MCF 10A (cell line): ENCODE measurements around the gene DERL3. TPM values are rescaled to one million over a fixed set of nuclear protein-coding genes. Genes with fewer than 3 reads are reported as not detected.

Experiments
- BruUV-seq: library from RNA; stranded (reverse); fragments of 400-500 nt; replicated peaks from 2 replicates; lab custom pipeline; 2021; lab: Mats Ljungman, UMichigan
- CTCF ChIA-PET: fragments of 300-600 bp; sonication (Branson Sonifier 250); formaldehyde crosslinking; extraction: SDS; loops from one replicate; lab custom pipeline; 2021; ENCODE audit warnings: antibody characterized with exemption, inconsistent platforms; lab: Yijun Ruan, JAX
- POLR2A ChIA-PET: fragments of 300-600, 350-650 bp; sonication (Branson Sonifier 250); formaldehyde crosslinking; extraction: SDS; loops from one replicate; lab custom pipeline; 2020; ENCODE audit warnings: antibody characterized with exemption, inconsistent platforms; lab: Yijun Ruan, JAX
- DNase-seq: peaks from one replicate; pipeline ENCODE4 v3.0.0-alpha.2; 2018; ENCODE audit not compliant: unreplicated experiment
- H3K27ac Mint-ChIP-seq: one replicate; pipeline ENCODE4 v1.8.0; 2022; ENCODE audit warnings: mild to moderate bottlenecking, low read depth, mixed read lengths; ENCODE audit not compliant: unreplicated experiment
- H3K27me3 Mint-ChIP-seq: one replicate; pipeline ENCODE4 v1.8.0; 2022; ENCODE audit warnings: mixed read lengths; ENCODE audit not compliant: insufficient read depth, unreplicated experiment
- H3K36me3 Mint-ChIP-seq: one replicate; pipeline ENCODE4 v1.8.0; 2022; ENCODE audit warnings: mild to moderate bottlenecking, moderate library complexity, mixed read lengths; ENCODE audit not compliant: insufficient read depth, unreplicated experiment
- H3K4me1 Mint-ChIP-seq: one replicate; pipeline ENCODE4 v1.8.0; 2022; ENCODE audit warnings: mixed read lengths; ENCODE audit not compliant: insufficient read depth, unreplicated experiment
- H3K4me3 Mint-ChIP-seq: one replicate; pipeline ENCODE4 v1.8.0; 2022; ENCODE audit warnings: mild to moderate bottlenecking, moderate library complexity, mixed read lengths; ENCODE audit not compliant: unreplicated experiment
- H3K9me3 Mint-ChIP-seq: one replicate; pipeline ENCODE4 v1.8.0; 2022; ENCODE audit warnings: mixed read lengths; ENCODE audit not compliant: unreplicated experiment
- intact Hi-C: fragments of 100-400 bp; cut with micrococcal nuclease; formaldehyde crosslinking; loops from 2 replicates; pipeline ENCODE4 v1.14.1; 2022
- total RNA-seq: library from RNA; stranded (reverse); gene quantifications from 2 replicates; pipeline ENCODE4 v1.2.3, GENCODE V29; 2022
- TF ChIP-seq, protein P1 (sequence below): fragments of 200-600 bp; IDR thresholded peaks from one replicate; pipeline ENCODE4 v1.8.0; 2022; ENCODE audit warnings: antibody characterized with exemption, mild to moderate bottlenecking; ENCODE audit not compliant: unreplicated experiment

DERL3 gene
- total RNA-seq, 1 experiment from 2014 or later: not detected

DNA sequence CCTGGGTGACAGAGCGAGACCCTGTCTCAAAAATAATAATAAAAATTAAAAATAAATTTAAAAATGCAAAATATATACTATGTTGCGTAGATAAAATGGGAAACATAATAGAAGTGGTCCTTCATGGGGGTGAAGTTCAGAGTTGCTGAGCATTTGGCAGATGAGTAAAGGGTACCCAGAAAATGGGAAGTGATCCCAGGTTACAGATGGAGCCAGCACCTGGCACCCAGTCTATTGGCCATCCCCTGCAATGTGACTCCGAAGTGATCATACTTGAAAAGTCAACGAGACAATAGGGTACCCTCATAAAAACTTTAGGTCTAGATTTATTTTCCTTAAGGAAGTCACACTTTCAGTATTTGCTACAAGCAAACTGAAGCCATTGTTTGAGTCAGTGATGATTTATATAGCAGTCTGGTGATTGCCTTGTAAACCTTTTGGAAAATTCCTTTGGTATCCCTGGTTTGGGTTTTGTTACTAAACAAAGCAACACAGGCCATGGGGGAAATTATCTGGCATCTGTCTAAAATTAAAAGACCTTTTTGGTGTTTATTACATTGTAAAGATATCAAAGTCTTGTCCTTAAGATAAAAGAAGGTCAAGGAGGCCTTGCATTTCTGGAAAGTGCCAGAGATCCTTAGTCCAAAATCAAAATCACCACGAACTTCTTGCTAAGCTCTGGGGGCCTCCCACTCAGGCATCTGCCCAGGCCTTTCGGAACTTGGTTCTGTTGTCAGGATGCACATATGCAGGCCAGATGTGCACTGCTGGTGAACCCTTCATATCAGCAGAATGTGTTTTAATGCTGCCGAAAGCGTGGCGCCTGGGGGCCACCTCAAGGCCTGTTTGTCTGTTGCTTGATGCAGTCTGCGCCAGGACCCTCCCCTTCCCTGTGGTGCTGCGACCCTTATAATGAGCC lies 47.7 kb downstream of the DERL3 start:
- Mint-ChIP-seq H3K36me3 (peaks cover 52% of the 10 kb centered on the region), H3K27ac (no peak overlapping the region), H3K4me3 (no peak overlapping the region), H3K4me1 (peaks cover 9% of the 10 kb centered on the region), H3K27me3 (no peaks in the 10 kb centered on the region), H3K9me3 (no peaks in the 10 kb centered on the region)
- intact Hi-C loops: no loop called here
- DNase-seq: no peak
- ChIA-PET POLR2A (no interaction called here), CTCF (no interaction called here)
- TF ChIP-seq, protein P1, sequence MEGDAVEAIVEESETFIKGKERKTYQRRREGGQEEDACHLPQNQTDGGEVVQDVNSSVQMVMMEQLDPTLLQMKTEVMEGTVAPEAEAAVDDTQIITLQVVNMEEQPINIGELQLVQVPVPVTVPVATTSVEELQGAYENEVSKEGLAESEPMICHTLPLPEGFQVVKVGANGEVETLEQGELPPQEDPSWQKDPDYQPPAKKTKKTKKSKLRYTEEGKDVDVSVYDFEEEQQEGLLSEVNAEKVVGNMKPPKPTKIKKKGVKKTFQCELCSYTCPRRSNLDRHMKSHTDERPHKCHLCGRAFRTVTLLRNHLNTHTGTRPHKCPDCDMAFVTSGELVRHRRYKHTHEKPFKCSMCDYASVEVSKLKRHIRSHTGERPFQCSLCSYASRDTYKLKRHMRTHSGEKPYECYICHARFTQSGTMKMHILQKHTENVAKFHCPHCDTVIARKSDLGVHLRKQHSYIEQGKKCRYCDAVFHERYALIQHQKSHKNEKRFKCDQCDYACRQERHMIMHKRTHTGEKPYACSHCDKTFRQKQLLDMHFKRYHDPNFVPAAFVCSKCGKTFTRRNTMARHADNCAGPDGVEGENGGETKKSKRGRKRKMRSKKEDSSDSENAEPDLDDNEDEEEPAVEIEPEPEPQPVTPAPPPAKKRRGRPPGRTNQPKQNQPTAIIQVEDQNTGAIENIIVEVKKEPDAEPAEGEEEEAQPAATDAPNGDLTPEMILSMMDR: no peak
- BruUV-seq: no TSS peak

DNA sequence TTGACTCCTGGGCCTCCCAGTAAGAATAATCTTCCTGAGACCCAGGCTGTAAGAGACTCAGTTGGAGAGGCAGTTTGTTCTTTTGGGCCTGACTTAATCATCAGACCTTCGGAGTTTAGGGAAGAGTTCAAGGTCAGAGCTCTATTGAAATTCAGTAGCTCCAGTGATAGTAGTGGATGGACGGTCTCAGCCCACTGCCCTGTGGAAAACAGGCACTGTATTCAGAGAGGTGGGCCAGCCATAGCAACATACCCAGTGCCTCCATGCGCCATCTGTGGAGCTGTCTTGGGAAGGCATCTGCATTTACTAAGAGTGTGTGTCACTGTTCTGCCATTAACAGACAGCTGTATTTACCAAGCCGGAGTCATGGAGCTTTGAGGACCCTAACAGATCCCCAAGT lies 49.2 kb downstream of the DERL3 start:
- no peaks in the 10 kb centered on the region for H3K9me3 Mint-ChIP-seq
- H3K36me3 Mint-ChIP-seq: peaks cover 37% of the 10 kb centered on the region
- no peaks in the 10 kb centered on the region for H3K27me3 Mint-ChIP-seq
- peaks cover 9% of the 10 kb centered on the region for H3K4me1 Mint-ChIP-seq
- BruUV-seq: no TSS peak
- intact Hi-C loops: no loop called here
- TF ChIP-seq, protein P1: no peak
- H3K27ac Mint-ChIP-seq: peak overlapping the region; percentile 54
- no peak for DNase-seq
- ChIA-PET CTCF (interaction anchor here (0.9 to 1.2 kb wide), 2 partner anchors 15 to 19 kb away, joined by 3 to 6 read pairs; no protein-coding TSS in a partner anchor), POLR2A (interaction anchor here (0.8 kb wide), 1 partner anchor 21 kb away, joined by 3 read pairs; no protein-coding TSS in a partner anchor)
- no peak overlapping the region for H3K4me3 Mint-ChIP-seq

DNA sequence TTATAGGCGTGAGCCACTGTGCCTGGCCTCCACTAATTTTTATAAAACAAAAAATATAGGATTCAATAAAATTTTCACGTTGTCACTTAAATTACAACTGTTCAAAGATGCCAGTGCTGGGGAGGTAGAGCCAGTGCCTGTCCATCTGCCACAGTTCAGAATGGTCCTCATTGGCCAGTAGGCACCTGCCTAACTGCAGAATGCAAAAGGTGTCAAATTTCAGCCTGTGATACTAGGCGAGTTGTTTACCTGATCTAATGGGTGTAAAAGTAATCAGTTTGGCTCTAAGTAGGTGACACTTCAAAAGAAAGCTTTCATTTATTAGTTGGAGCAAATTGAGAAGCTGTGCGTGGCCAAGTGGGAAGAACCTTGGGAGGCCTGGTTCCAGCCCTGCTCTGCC lies 49.7 kb downstream of the DERL3 start:
- ChIA-PET CTCF (interaction anchor here (0.6 to 1.2 kb wide), 3 partner anchors 11 to 18 kb away, joined by 3 to 6 read pairs (median 5); no protein-coding TSS in a partner anchor), POLR2A (no interaction called here)
- peaks cover 32% of the 10 kb centered on the region for H3K36me3 Mint-ChIP-seq
- H3K27me3 Mint-ChIP-seq: no peaks in the 10 kb centered on the region
- BruUV-seq: no TSS peak
- TF ChIP-seq, protein P1: no peak
- H3K4me1 Mint-ChIP-seq: peaks cover 9% of the 10 kb centered on the region
- peak overlapping the region; percentile 80 for H3K4me3 Mint-ChIP-seq
- DNase-seq: no peak
- no peaks in the 10 kb centered on the region for H3K9me3 Mint-ChIP-seq
- intact Hi-C loops: no loop called here
- no peak overlapping the region for H3K27ac Mint-ChIP-seq

DNA sequence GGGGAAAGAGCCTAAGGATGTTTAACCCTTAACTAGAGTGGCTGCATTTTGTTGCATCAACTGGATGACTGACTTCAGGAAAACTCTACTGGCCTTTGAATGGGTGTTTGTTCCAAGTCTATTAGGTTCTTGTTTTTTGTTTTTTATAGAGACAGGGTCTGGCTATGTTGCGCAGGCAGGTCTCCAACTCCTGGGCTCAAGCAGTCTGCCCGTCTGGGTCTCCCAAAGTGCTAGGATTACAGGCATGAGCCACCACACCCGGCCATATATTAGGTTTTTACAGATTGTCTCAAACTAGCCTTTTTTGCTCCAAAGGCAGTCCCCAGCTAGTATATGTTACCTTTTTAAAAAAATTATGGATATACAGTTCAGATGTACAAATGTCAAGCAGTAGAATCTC lies 50.9 kb downstream of the DERL3 start:
- Mint-ChIP-seq H3K9me3 (no peaks in the 10 kb centered on the region), H3K4me3 (peak overlapping the region; percentile 80), H3K27me3 (no peaks in the 10 kb centered on the region), H3K36me3 (peaks cover 20% of the 10 kb centered on the region), H3K27ac (peak overlapping the region; percentile 42), H3K4me1 (peaks cover 9% of the 10 kb centered on the region)
- ChIA-PET CTCF (no interaction called here), POLR2A (interaction anchor here (0.7 to 1.4 kb wide), 6 partner anchors 13 to 106 kb away, joined by 3 to 6 read pairs (median 4); partner anchors contain the start of genes MIF, MMP11 and ZNF70)
- no peak for DNase-seq
- TSS peak; percentile 43 for BruUV-seq
- intact Hi-C loops: no loop called here
- TF ChIP-seq, protein P1: no peak
